Middle frontal gyrus (tissue), 1 donor: ENCODE data around the gene MACROD2.
"Not testable (repeated sequence)": the region's sequence is repeated elsewhere in the genome, so short reads cannot be mapped to it uniquely, and the experiment has no call there.

Experiments
- DNase-seq: peaks from one replicate; pipeline ENCODE4 v3.0.0-alpha.2; 2015; ENCODE audit warnings: low spot score; ENCODE audit errors: extremely low spot score

MACROD2 gene

DNA sequence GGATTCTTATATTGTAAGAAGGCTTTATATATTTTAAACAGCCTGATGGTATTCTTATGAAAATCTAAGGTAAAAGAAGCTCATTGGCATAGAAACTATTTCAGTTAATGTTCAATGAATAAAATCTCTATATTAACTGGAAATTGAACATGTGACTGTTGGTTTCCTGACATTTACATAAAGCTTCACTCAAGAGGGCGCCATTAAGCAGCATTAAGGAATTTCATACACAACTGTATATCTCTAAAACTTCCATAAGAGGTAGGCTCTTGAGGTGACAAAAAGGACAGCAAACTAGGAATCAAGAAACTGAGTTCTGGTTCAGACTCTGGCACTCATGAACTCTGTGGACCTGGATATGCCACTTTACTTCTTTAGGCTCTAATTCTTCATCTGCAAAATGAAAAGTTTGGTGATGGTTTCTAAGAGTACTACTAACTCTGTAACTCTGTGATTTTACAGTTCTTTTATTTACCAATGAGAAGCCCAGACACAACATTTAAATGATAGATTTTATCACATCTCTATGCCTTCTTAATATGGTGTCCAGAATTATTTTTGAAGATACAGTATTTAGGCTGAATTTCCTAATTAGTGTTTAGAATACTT lies 194.6 kb downstream of the MACROD2 start:
- no peak for DNase-seq

DNA sequence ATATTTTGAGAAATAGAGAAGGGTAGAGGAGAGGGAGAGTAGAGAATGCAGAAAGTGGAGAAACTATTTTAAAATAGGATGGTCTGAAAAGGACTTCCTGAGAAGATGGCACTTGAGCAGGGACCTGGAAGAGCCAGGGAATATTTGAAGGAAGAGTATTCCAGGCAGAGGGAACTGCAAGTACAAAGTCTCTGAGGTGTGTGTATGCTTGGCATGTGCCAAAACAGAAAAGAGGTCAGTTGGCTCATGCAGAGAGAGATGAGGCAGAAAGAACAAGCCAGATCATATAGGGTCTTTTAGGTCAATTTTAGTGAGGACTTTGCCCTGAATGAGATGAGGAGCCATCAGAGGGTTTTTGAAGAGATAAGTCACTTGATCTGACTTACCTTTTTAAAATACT lies 196.2 kb downstream of the MACROD2 start:
- DNase-seq = no peak

DNA sequence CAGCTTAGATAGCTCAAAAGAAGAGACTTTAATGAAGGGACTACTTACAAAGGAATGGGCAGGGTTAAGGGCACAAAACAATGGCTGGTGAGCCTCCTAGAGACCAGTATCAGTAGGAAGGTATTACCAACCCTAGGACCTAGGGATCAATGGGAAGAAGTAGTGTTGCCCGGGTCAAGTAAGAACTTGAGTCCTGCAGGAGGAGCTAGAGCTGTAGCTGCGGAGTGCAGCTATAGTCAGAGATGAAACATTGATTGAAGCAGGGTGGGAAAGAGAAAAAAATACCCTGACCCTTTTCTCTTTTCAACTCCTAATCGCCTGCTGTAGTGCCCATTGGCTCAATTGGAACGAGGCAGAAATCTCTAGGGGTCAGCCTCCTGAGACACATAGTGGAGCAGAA lies 198.1 kb downstream of the MACROD2 start:
- no peak for DNase-seq

DNA sequence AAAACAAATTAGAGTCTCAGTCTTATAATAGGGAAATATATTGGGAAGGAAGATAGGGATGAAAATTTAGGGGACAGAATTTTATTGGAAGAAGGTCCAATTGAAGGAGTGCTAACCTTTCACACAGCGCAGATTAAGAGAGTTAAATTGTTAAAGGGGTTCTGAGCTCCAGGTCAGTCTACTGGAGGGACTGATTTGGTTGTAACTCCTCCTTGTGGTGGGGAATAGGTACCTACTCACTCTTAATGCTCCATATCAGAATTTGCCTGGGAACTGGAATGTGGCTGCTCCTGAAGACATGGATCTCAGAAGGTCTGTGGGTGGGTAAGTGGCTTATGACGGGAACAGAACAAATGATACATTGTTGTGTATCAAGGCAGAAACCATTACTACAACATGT lies 198.6 kb downstream of the MACROD2 start:
- DNase-seq = no peak

DNA sequence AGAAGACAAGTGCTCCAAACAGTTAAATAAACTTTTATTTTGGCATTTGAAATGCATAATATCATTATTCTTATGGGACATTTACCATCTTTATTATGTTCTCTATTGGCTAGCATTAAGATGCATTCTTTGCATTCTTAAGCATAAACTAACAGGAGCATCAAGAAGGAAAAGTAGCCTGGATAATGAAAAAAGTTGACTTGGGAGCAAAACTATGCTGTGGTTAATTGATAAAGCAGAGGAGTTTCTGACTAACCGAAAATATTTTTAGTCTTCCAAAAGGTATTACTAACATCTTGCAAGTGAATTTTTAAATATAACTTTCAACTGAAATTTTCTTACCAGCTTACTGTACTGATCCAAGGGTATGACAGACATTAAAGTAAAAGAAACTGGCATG lies 201.8 kb downstream of the MACROD2 start:
- no peak for DNase-seq

DNA sequence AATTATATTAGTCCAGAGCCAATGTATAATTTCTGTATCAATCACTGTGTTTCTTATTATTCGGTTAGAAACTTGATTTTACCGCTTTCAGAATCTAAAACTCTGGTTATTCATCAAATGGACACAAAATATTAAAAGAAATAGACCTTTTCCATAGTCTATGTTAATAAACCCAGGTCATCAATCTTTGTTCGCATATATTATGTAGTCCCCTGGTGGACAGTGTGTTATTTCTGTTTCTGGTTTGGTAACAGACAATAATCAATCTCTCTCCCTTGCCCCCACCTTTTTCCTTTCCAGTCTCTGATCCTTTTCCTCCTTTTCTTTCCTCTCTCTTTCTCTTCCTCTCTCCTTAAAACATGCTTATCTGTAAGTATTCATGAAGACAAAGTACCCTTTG lies 203.1 kb downstream of the MACROD2 start:
- DNase-seq = no peak

DNA sequence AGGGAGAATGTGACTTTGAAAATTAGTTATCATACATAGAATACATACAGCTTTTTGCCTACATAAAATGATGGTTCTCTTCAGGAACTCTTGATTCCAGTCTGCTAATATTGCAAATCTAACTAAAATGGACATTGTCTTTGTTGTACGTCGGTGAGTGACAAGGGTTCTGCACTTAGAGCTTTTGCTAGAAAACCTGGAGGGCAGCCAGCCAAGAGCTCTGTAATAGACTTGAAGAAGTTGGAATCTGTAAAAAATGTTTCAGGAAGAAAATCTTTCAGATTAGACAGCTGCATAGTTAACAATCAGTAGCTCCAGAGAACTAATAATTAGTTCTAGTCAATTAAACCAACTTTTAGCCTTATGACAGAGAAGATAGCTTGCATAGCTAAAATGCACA lies 203.8 kb downstream of the MACROD2 start:
- DNase-seq = no peak

DNA sequence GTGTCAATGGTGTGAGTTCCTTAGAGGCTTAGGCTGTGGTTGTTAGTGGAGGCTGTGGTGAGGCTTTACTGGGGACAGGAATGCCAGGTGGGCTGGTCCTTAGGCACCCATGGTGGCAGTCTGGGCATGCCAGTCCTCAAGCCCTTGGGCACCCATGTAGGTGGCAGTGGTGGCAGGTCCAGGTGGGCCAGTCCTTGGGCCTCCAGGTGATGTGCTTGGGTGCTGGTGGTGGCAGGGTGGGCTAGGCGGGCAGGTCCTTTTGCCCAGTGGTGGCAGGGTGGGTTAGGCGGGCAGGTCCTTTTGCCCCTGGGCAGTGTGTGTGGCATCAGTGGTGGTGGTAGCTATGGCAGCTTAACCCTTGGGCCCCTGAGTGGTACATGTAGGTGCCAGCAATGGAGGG lies 208.3 kb downstream of the MACROD2 start:
- DNase-seq = no peak

DNA sequence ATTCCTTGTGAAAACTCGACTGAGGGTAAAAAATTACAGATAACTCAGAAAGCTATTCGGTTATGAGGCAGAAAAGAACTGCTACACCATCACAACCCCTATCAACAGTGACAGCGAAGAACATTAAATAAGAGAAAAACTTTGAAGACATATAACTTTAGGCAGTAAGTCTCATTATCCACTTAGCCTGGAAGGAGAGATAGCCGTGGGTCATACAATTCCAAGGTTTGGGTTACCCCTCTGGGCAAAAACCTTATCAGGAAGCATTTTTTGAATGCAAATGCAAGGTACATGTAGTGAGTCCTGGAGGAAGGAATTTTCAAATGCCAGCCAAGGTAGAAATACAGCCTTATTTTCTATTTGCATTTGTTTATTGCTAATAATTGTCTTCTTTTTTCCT lies 212.3 kb downstream of the MACROD2 start:
- DNase-seq = no peak

DNA sequence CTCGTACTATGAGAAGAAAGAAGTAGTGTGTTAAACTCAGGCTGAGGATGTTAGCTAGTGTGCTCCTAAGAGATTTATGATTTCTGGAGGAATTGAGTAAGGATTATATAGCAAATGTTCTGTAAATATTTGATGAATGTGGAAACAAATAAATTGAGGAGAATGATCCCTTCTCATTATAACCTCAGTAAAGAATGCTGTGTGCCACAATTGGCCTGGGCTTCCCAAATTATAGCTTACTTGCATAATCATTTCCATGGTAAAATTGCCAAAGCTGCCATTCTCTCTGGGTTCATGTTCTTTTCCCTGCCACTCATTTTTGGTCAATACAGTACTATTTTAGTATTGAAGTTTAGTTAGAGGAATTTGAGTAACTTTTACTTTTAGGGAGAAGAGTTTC lies 213.6 kb downstream of the MACROD2 start:
- DNase-seq = no peak

DNA sequence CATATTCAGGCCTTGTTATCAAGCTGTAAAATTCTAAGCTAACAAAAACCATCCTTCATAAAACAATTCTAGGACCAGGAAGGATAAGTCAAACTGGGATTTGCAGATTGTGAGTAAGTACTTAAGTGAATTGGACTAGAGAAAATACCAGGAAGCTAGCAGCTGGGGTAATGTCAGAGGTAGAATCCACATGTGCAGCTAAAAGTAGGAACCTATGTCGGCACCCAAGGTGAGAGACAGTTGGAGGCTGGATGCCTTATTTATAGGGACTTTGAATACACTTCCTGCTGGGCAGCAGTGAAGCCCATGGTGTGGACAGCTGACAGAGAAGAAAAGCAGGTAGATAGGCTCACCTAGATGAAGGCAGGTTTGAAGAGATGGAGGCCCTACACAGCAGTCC lies 214.8 kb downstream of the MACROD2 start:
- no peak for DNase-seq

DNA sequence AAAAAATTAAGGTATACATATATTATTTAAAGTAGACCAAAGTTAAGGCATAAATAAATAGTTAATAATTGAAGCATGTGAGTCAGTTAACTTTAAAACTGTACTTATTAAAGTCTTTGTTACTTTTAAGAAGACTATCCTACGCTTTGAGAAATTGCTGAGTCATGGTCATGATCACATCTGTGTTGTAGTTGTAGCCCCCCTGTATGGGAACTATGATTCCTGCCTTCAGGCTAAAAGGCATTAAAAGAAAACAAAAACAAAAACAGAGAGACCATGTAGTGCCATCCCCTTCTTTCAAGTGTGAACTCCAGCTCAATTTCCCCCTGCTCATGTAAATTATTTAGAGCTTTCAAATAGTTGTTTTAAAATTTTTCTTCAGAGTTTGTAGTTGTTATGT lies 218.7 kb downstream of the MACROD2 start:
- DNase-seq = no peak

DNA sequence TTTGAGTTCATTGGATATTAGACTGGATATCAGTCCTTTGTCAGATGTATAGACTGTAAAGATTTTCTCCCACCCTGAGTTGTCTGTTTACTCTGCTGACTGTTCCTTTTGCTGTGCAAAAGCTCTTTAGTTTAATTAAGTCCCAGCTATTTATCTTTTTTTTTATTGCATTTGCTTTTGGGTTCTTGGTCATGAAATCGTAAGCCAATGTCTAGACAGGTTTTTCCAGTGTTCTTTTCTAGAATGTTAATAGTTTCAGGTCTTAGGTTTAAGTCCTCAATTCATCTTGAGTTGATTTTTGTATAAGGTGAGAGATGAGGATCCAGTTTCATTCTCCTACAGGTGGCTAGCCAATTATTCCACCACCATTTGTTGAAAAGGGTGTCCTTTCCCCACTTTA lies 220.6 kb downstream of the MACROD2 start:
- not testable (repeated sequence) for DNase-seq

DNA sequence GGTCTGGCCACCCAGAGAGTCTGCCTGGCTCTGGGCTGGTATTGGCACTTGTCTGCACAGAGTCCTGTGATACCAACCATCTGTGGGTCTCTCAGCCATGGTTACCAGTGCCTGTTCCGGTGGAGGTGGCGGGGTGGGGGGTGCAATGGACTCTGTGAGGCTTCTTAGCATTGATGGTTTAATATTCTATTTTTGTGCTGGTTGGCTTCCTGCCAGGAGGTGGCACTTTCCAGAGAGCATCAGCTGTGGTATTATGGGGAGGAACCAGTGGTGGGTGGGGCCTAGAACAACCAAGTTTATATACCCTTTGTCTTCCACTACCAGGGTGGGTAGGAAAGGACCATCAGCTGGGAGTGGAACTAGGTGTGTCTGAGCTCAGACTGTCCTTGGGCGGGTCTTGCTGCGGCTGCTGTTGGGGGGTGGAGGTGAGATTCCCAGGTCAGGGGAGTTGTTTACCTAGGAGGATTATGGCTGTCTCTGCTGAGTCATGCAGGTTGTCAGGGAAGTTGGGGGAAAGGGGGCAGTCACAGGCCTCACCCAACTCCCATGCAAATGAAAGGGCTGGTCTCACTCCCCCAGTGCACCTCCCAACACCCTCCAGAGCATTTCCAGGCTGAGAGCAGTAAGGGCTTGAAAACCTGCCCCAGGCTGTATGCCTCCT lies 224.6 kb downstream of the MACROD2 start:
- no peak for DNase-seq

DNA sequence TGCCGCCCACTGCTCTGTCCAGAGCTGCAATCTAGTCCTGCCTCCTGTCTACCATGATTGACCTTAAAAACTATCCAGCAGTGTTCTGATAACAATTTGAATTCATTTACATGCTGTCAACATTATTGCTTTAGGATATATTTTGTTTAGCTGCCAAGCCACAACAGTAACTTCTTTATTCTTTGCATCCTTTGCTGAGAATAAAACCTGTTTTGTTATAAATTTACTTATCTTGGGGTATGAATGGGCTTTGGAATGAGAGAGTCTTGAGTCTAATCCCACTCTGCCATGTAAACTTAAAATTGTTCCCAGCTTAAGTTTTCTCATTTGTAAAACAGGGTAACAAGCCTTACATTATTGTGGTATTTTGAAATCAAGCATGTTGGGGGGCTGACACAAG lies 225.7 kb downstream of the MACROD2 start:
- DNase-seq = no peak

DNA sequence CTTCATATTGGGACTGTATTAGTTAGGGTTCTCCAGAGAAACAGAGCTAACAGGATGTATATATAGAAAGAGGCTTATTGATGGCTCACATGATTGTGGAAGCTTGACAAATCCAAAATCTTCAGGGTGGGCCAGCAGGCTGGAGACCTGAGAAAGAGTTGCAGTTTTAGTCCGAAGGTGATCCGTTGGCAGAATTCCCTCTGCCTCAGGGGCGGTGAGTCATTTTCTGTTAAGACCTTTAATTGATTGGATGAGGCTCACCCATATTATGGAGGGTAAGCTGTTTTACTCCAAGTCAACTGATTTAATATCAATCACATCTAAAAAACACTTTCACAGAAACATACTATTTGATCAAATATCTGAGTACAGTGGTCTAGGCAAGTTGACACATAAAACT lies 228.5 kb downstream of the MACROD2 start:
- DNase-seq = no peak

DNA sequence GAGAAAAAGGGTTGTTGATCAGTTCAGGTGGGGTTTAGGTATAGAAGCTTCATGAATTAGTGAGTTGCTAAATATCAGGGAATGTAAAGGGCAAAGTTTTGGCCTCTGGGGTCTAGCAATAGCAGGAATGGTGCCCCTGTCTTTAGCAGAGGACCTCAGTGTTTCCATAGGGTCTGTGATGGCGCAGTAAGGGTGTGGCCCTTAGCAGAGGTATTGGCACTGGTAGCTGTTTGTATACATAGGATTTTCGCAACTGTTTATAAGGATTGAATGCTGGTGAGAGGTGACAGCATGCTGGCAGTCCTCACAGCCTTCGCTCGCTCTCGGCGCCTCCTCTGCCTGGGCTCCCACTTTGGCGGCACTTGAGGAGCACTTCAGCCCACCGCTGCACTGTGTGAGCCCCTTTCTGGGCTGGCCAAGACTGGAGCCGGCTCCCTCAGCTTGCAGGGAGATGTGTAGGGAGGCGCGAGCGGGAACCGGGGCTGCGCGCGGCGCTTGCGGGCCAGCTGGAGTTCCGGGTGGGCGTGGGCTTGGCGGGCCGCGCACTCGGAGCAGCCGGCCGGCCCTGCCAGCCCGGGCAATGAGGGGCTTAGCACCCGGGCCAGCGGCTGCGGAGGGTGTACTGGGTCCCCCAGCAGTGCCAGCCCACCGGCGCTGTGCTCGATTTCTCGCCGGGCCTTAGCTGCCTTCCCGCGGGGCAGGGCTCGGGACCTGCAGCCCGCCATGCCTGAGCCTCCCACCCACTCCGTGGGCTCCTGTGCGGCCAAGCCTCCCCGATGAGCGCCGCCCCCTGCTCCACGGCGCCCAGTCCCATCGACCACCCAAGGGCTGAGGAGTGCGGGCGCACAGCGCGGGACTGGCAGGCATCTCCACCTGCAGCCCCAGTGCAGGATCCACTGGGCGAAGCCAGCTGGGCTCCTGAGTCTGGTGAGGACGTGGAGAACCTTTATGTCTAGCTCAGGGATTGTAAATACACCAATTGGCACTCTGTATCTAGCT lies 231.0 kb downstream of the MACROD2 start:
- DNase-seq = not testable (repeated sequence)

DNA sequence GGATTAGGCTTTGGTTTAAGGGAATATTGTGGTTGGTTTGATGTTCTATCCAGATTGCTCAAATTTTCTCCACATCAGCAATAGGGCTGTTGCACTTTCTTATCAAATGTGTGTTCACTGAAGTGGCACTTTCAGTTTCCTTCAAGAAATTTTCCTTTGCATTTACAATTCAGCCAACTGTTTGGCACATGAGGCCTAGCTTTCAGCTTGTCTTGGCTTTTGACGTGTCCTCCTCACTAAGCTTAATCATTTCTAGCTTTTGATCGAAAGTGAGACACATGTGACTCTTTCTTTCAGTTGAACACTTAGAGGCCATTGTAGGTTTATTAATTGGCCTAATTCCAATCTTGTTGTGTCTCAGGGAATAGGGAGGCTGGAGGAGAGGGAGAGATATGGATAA lies 237.3 kb downstream of the MACROD2 start:
- no peak for DNase-seq

DNA sequence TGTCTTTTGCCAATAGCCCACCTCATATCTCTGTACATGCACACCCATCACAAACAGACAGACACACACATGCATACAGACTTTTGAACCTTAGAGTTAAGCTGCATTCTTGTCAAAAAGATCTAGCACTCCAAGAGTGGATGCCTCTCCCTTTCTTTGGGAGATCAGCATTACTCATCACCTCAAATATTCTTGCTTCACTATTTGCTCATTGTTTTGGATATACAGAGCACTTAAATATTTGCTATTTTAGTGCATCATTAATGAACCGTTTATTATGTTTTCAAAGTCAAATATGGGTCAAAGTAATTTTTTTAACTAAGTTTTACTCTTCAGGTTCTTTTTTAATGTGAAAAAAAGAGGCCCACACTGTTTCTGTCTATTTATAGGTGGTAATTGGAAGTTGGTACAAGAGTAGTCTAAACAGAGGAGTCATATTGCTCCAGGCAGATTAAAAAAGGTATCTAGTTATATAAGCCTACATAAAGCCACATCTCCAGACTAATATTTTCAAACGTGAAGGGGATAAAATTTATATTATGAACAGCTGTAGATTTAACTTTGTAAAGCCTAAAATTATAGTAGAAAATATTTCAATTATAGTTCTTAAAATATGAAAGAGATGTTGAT lies 239.5 kb downstream of the MACROD2 start:
- no peak for DNase-seq

DNA sequence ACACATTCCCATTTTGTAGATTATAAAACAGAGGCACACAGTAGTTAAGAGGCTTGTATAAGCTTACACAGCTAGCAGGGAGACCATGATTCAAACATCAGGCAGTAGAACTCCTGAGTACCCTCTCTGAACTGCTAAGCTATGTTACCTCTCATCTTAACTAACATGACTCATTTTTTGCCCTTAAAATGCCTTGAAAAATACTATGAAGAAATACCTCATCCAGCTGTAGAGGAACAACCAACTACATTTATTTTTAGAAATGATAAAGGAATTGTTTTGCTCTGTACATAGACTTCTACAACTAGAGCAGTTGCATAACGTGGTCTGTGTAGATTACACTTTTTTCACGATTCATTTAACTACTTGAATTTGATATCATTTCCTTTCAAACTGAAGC lies 240.0 kb downstream of the MACROD2 start:
- DNase-seq = no peak

DNA sequence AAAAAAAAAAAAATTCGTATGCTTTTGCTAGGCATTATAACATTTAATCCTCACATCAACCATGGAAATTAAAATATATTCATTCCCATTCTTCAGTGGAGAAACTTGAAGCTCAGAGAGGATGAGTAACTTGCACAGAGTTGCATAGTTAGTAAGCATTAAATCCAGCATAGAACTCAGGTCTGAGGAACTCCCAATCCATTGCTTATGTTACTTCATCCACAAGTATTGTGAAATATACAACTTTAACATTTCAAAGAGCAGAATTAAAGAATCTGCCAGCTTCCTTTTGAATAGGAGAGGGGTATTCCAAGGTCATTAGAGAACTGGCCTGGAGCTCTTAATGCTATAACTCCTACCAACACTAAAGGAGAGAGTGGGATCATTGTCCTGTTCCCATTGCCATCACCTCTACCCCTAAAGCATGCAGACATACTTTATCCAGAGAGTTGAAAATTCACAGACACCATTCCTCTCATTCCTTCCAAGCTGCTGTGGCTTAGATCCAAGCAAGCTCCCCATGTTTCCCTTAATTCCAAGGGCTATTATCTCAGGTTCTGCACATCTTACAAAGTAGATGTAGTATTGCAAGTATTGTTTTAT lies 250.2 kb downstream of the MACROD2 start:
- DNase-seq = no peak
